Liver (tissue), 9 donors: Measurements from ENCODE around the gene PPP6R2. TPM values are rescaled to one million over a fixed set of nuclear protein-coding genes. Genes with fewer than 3 reads are reported as not detected.

Experiments
- DNase-seq: peaks from one replicate; pipeline ENCODE4 v3.0.0-alpha.2; 2017; ENCODE audit warnings: low spot score
- H3K27ac ChIP-seq, 2 donors: one replicate each; pipeline ENCODE4 v1.7.0; 2013; ENCODE audit warnings: inconsistent platforms in 2 of 2, low read length in 2 of 2, control low read depth in 1 of 2, low read depth in 1 of 2, mild to moderate bottlenecking in 1 of 2
- H3K27me3 ChIP-seq, 4 donors: one replicate each; pipeline versions ENCODE4 v1.6.1 to v1.7.0; 2013; ENCODE audit warnings: low read length in 3 of 4, inconsistent platforms in 1 of 4, mild to moderate bottlenecking in 1 of 4, moderate library complexity in 1 of 4; ENCODE audit not compliant: control insufficient read depth in 4 of 4, insufficient read depth in 4 of 4
- H3K36me3 ChIP-seq, 4 donors: one replicate each; pipeline versions ENCODE4 v1.6.1 to v1.7.0; 2013; ENCODE audit warnings: low read length in 3 of 4, mild to moderate bottlenecking in 3 of 4, low read depth in 1 of 4, moderate library complexity in 1 of 4; ENCODE audit not compliant: control insufficient read depth in 4 of 4, insufficient read depth in 3 of 4
- H3K4me1 ChIP-seq, 4 donors: one replicate each; pipeline versions ENCODE4 v1.6.1 to v1.7.0; 2013; ENCODE audit warnings: low read length in 3 of 4, mild to moderate bottlenecking in 3 of 4, moderate library complexity in 1 of 4; ENCODE audit not compliant: control insufficient read depth in 4 of 4, insufficient read depth in 4 of 4
- H3K4me3 ChIP-seq, 3 donors: one replicate each; pipeline versions ENCODE4 v1.6.1 to v1.7.0; 2013; ENCODE audit warnings: low read length in 3 of 3, control low read depth in 1 of 3, low read depth in 1 of 3, mild to moderate bottlenecking in 1 of 3
- H3K9ac ChIP-seq, 2 donors: one replicate each; pipeline ENCODE4 v1.7.0; 2013; ENCODE audit warnings: low read length in 2 of 2, mild to moderate bottlenecking in 2 of 2, moderate library complexity in 2 of 2, control low read depth in 1 of 2, low read depth in 1 of 2
- H3K9me3 ChIP-seq, 4 donors: one replicate each; pipeline versions ENCODE4 v1.6.1 to v1.7.0; 2013; ENCODE audit warnings: low read length in 3 of 4; ENCODE audit not compliant: control insufficient read depth in 4 of 4
- EGR1 ChIP-seq, 2 donors: IDR thresholded peaks; 2 replicates each; pipeline ENCODE4 v1.6.1; 2016 to 2018; ENCODE audit warnings: antibody characterized with exemption in 2 of 2, low read depth in 2 of 2
- FOXA2 ChIP-seq: IDR thresholded peaks from 2 replicates; pipeline ENCODE4 v1.6.1; 2016; ENCODE audit warnings: antibody characterized with exemption
- GABPA ChIP-seq, 2 donors: IDR thresholded peaks in 1 of 2; conservative IDR thresholded peaks in 1 of 2; 2 replicates each; pipeline ENCODE4 v1.6.1; 2016; ENCODE audit warnings: antibody characterized with exemption in 2 of 2, mild to moderate bottlenecking in 1 of 2, moderate library complexity in 1 of 2
- HNF4A ChIP-seq, 2 donors: conservative IDR thresholded peaks; 2 replicates each; pipeline ENCODE4 v1.6.1; 2016; ENCODE audit warnings: antibody characterized with exemption in 2 of 2, mild to moderate bottlenecking in 2 of 2
- HNF4G ChIP-seq: IDR thresholded peaks from 2 replicates; pipeline ENCODE4 v1.6.1; 2016; ENCODE audit warnings: antibody characterized with exemption
- NR2F2 ChIP-seq: IDR thresholded peaks from 2 replicates; pipeline ENCODE4 v1.6.1; 2016; ENCODE audit warnings: antibody characterized with exemption
- RAD21 ChIP-seq, 2 donors: IDR thresholded peaks; 2 replicates each; pipeline ENCODE4 v1.6.1; 2016; ENCODE audit warnings: antibody characterized with exemption in 2 of 2, mild to moderate bottlenecking in 2 of 2
- RXRA ChIP-seq, 2 donors: IDR thresholded peaks; 2 replicates each; pipeline ENCODE4 v1.6.1; 2017 to 2018; ENCODE audit warnings: antibody characterized with exemption in 2 of 2, mild to moderate bottlenecking in 1 of 2
- TAF1 ChIP-seq: conservative IDR thresholded peaks from 2 replicates; pipeline ENCODE4 v1.6.1; 2016; ENCODE audit warnings: antibody characterized with exemption, mild to moderate bottlenecking
- WGBS: extraction: QIAGEN DNeasy Blood & Tissue Kit; methylation state at CpG from one replicate; pipeline ENCODE4 v1.1.7; 2013; 5-methylcytosine and 5-hydroxymethylcytosine counted together
- polyA plus RNA-seq, 2 donors: library from polyadenylated mRNA; stranded (reverse) in 1 of 2; unstranded in 1 of 2; fragments of 200-250 nt in 1 of 2; fragments of >200 nt in 1 of 2; fragmentation: Nextera tagmentation in 1 of 2; extraction: Ambion mirVana in 1 of 2; gene quantifications; one replicate each; pipeline versions ENCODE4 v1.2.1 to v1.2.3, GENCODE V29; 2013 to 2015
- total RNA-seq, 2 donors: library from RNA; depleted of rRNA; stranded (reverse); fragments of >200 nt; gene quantifications; one replicate each; pipeline ENCODE4 v1.2.3, GENCODE V29; 2014
- TF ChIP-seq, protein P1 (sequence below): IDR thresholded peaks from 2 replicates; pipeline ENCODE4 v1.6.1; 2016; ENCODE audit warnings: antibody characterized with exemption
- TF ChIP-seq, protein P2 (sequence below): IDR thresholded peaks from 2 replicates; pipeline ENCODE4 v1.6.1; 2016; ENCODE audit warnings: antibody characterized with exemption
- TF ChIP-seq, protein P3 (sequence below): IDR thresholded peaks from 2 replicates; pipeline ENCODE4 v1.6.1; 2016; ENCODE audit warnings: antibody characterized with exemption
- donor health status: healthy.
- donor health status: healthy.
- donor health status: healthy.
- donor health status: healthy.
- donor health status: healthy.

Gene PPP6R2
- total and polyA plus RNA-seq, 4 donors: 28.8 to 117 (median 47.2) TPM

DNA sequence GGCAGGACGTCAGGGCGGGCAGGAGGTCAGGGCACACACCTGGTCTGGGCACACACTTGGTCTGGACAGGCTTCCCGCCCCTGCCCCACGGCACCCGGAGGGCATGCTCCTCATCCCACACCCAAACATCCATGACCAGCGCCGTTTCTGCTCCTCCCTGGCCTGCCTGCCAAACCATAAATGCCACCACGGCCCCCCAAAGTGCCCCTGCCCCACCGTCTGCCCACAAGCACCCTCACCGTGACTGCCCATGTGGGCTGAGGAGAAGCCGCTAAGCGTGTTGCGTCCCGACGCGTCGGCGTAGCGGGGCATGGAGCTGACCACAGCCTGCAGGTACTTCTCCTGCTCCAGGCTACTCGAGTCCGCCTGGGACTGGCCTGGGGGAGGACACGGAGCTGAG lies 115.9 kb downstream of the PPP6R2 start:
- no peaks in the 10 kb centered on the region for H3K4me1 ChIP-seq
- H3K4me3 ChIP-seq: no peak overlapping the region
- no peak for DNase-seq
- no peak overlapping the region for H3K9ac ChIP-seq
- no peaks in the 10 kb centered on the region for H3K27me3 ChIP-seq
- H3K36me3 ChIP-seq: peaks cover 22 to 87% (median 32%) of the 10 kb centered on the region in 4 donors
- no peaks in the 10 kb centered on the region for H3K9me3 ChIP-seq
- H3K27ac ChIP-seq: no peak overlapping the region
- TF ChIP-seq FOXA2 (no peak), HNF4A (conservative IDR thresholded peaks at IDR 0.05) (no peak)
- 92% methylated on average over 22 of the region's 22 CpGs for WGBS

DNA sequence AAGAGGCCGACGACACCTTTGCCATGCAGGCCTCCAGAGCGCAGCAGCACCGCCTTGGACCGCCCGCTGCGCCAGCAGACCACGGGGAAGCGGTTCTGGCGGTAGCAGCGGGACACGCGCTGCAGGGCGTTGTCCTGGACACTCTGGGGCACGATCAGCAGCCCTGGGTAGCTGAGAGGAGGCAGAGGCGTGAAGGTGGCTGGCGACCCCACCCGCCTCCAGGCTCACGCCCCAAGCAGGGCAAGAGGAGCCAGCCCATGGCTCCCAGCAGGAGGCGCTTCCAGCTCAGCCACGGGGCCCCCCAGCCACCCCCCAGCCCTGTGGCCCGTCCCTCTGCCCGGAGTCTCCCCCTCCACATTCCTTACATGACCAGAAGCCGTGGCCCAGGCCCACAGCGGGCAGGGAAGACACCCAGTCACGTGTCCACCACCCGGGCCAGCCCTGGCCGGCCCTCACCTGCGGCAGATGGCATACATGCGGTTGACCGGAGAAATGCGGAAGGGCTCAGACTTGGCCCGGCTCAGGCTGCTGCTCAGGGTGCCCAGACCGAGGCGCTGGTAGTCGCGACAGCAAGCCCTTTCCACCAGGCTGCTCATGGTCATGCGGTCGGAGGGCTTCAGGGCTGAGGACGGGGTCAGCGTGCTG lies 116.5 kb downstream of the PPP6R2 start:
- Histone ChIP-seq H3K36me3 (peaks cover 21 to 88% (median 30%) of the 10 kb centered on the region in 4 donors), H3K9me3 (no peaks in the 10 kb centered on the region), H3K9ac (no peak overlapping the region), H3K4me1 (no peaks in the 10 kb centered on the region), H3K27ac (no peak overlapping the region), H3K4me3 (no peak overlapping the region), H3K27me3 (no peaks in the 10 kb centered on the region)
- TF ChIP-seq RAD21 (IDR thresholded peaks at IDR 0.05) (no peak), RXRA (IDR thresholded peaks at IDR 0.05) (no peak)
- TF ChIP-seq, protein P1, sequence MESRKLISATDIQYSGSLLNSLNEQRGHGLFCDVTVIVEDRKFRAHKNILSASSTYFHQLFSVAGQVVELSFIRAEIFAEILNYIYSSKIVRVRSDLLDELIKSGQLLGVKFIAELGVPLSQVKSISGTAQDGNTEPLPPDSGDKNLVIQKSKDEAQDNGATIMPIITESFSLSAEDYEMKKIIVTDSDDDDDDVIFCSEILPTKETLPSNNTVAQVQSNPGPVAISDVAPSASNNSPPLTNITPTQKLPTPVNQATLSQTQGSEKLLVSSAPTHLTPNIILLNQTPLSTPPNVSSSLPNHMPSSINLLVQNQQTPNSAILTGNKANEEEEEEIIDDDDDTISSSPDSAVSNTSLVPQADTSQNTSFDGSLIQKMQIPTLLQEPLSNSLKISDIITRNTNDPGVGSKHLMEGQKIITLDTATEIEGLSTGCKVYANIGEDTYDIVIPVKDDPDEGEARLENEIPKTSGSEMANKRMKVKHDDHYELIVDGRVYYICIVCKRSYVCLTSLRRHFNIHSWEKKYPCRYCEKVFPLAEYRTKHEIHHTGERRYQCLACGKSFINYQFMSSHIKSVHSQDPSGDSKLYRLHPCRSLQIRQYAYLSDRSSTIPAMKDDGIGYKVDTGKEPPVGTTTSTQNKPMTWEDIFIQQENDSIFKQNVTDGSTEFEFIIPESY: no peak
- TF ChIP-seq, protein P2, sequence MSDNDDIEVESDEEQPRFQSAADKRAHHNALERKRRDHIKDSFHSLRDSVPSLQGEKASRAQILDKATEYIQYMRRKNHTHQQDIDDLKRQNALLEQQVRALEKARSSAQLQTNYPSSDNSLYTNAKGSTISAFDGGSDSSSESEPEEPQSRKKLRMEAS: no peak
- DNase-seq: no peak
- WGBS: 96% methylated on average over 41 of the region's 41 CpGs

DNA sequence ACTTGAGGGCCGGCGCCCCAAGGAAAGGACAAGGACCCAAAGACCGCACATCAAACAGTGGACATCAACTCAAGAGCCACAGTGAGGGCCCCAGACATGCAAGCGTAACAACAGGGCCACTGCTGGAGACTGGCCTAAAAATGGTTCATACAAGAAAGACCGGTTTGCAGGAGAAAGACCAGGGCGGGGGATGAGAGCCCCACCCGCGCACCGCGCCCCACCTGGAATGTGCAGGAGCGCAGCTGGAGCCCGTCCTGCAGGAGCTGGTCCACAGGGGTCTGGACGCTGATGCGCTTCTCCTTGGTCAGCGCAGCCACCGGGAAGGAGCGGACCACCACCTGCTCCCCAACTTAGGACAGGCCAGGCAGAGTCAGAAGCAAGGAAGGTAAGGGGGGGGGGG lies 117.8 kb downstream of the PPP6R2 start:
- H3K9me3 ChIP-seq: no peaks in the 10 kb centered on the region
- no peak overlapping the region for H3K27ac ChIP-seq
- H3K4me3 ChIP-seq: no peak overlapping the region
- TF ChIP-seq, protein P1: no peak
- TF ChIP-seq GABPA (IDR thresholded peaks at IDR 0.05 in 1 of 2, conservative IDR thresholded peaks at IDR 0.05 in 1 of 2) (no peak), HNF4G (no peak)
- H3K4me1 ChIP-seq: no peaks in the 10 kb centered on the region
- H3K27me3 ChIP-seq: no peaks in the 10 kb centered on the region
- H3K9ac ChIP-seq: no peak overlapping the region
- 93% methylated on average over 17 of the region's 17 CpGs for WGBS
- H3K36me3 ChIP-seq: peaks cover 21 to 89% (median 31%) of the 10 kb centered on the region in 4 donors
- DNase-seq: no peak

DNA sequence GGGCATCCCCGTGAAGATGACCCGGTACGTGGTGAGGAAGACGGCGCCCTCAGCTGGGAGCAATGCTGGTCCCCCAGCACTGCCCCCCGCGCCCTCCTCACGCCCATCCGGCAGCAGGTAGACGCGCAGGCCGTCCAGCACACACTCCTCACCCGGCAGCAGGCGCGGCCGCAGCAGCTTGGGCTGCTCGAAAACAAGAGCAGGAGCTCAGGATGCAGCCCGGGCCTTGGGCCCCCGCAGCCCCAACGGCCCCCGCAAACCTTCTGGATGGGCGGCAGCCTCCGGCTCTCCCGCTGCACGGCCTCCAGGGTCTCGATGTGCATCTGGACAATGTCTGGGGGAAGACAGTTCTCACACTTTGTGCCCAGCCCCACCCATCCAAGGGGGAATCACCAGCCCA lies 118.4 kb downstream of the PPP6R2 start:
- whole genome bisulfite sequencing: 97% methylated on average over 26 of the region's 26 CpGs
- H3K27me3 ChIP-seq: no peaks in the 10 kb centered on the region
- H3K27ac ChIP-seq: no peak overlapping the region
- H3K4me3 ChIP-seq: no peak overlapping the region
- peaks cover 20 to 91% (median 34%) of the 10 kb centered on the region in 4 donors for H3K36me3 ChIP-seq
- TF ChIP-seq NR2F2: no peak
- no peak for TF ChIP-seq EGR1 (IDR thresholded peaks at IDR 0.05; ENCODE audit: low read depth in 2 of 2)
- TF ChIP-seq, protein P1: no peak
- TF ChIP-seq, protein P3, sequence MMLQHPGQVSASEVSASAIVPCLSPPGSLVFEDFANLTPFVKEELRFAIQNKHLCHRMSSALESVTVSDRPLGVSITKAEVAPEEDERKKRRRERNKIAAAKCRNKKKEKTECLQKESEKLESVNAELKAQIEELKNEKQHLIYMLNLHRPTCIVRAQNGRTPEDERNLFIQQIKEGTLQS: no peak
- TF ChIP-seq TAF1: no peak
- no peaks in the 10 kb centered on the region for H3K4me1 ChIP-seq
- no peak for DNase-seq
- H3K9ac ChIP-seq: no peak overlapping the region
- no peaks in the 10 kb centered on the region for H3K9me3 ChIP-seq
